Psoas muscle (tissue), 8 donors: Measurements from ENCODE around the gene CACNA1E. TPM values are rescaled to one million over a fixed set of nuclear protein-coding genes. Genes with fewer than 3 reads are reported as not detected.

Source experiments
- ATAC-seq, 4 donors: fragments of 200-7000 bp; cut with Tn5 transposase; one replicate each; pipeline ENCODE4 v1.9.1; 2020; ENCODE audit warnings: moderate library complexity in 3 of 4, mild to moderate bottlenecking in 2 of 4
- DNase-seq, 2 donors: peaks; one replicate each; pipeline ENCODE4 v3.0.0-alpha.2; 2020
- H3K27ac ChIP-seq: fragments of 200-600 bp; one replicate; pipeline ENCODE4 v1.8.0; 2022
- H3K27me3 ChIP-seq, 3 donors: fragments of 200-600 bp in 1 of 3; one replicate each; pipeline versions ENCODE4 v1.6.1 to v1.8.0; 2013 to 2022; ENCODE audit warnings: low read length in 2 of 3, mild to moderate bottlenecking in 2 of 3, moderate library complexity in 1 of 3; ENCODE audit not compliant: insufficient read depth in 3 of 3
- H3K36me3 ChIP-seq, 2 donors: fragments of 200-600 bp in 1 of 2; one replicate each; pipeline versions ENCODE4 v1.6.1 to v1.8.0; 2013 to 2022; ENCODE audit warnings: low read depth in 1 of 2, mild to moderate bottlenecking in 1 of 2, moderate library complexity in 1 of 2; ENCODE audit not compliant: insufficient read depth in 1 of 2
- H3K4me1 ChIP-seq: fragments of 200-600 bp; one replicate; pipeline ENCODE4 v1.8.0; 2022
- H3K4me3 ChIP-seq: fragments of 200-600 bp; one replicate; pipeline ENCODE4 v1.8.0; 2022; ENCODE audit warnings: mild to moderate bottlenecking
- H3K9me3 ChIP-seq: fragments of 200-600 bp; one replicate; pipeline ENCODE4 v1.8.0; 2022
- WGBS, 3 donors: extraction: QIAGEN DNeasy Blood & Tissue Kit; methylation state at CpG; one replicate each; pipeline versions ENCODE4 v1.1.6 to v1.1.7; 2013; 5-methylcytosine and 5-hydroxymethylcytosine counted together
- intact Hi-C, 2 donors: fragments of 100-400 bp; cut with DNase I; formaldehyde crosslinking; loops; one replicate each; pipeline versions ENCODE4 v1.11.0 to v1.14.2; 2022
- polyA plus RNA-seq, 3 donors: library from polyadenylated mRNA; stranded (reverse); fragments of 200-250 nt; gene quantifications; one replicate each; pipeline ENCODE4 v1.2.3, GENCODE V29; 2013
- total RNA-seq, 4 donors: library from RNA; stranded (reverse); fragmentation: NEBNext Ultra II Directional in 2 of 4; extraction: Animal tissue kit (Norgen Biotek cat#: 25700) in 2 of 4; gene quantifications; one replicate each; pipeline versions ENCODE4 v1.2.1 to v1.2.4, GENCODE V29; 2021 to 2023
- TF ChIP-seq, protein P1 (sequence below): fragments of 200-600 bp; IDR thresholded peaks from one replicate; pipeline ENCODE4 v1.8.0; 2022; ENCODE audit warnings: antibody characterized with exemption
- donor health status: healthy with polysubstance abuse.
- donor health status: DM: no; HTN: no; CAD: no; lungs with moderate emphysema.
- donor health status: Bipolar disorder and iron deficiency.
- donor health status: healthy.
- donor health status: DM: yes; HTN: yes; CAD: no.
- donor health status: DM: no; HTN: no; CAD: no.
- donor health status: DM: no; HTN: no; CAD: no.
- donor health status: DM: yes; HTN: yes; CAD: no.

CACNA1E gene
- total and polyA plus RNA-seq, 7 donors = 0.03 to 0.06 (median 0.05) TPM; not detected in 3

- Histone ChIP-seq H3K36me3 (no peaks in the 10 kb centered on the region), H3K4me3 (no peak overlapping the region), H3K27me3 (no peaks in the 10 kb centered on the region), H3K9me3 (no peaks in the 10 kb centered on the region), H3K4me1 (no peaks in the 10 kb centered on the region), H3K27ac (no peak overlapping the region)
- DNase-seq (no peak), ATAC-seq (no peak)
- 63 to 70% (median 63%) methylated on average over 4 of the region's 4 CpGs for WGBS, 3 donors
- intact Hi-C loops = no loop called here
- TF ChIP-seq, protein P1, sequence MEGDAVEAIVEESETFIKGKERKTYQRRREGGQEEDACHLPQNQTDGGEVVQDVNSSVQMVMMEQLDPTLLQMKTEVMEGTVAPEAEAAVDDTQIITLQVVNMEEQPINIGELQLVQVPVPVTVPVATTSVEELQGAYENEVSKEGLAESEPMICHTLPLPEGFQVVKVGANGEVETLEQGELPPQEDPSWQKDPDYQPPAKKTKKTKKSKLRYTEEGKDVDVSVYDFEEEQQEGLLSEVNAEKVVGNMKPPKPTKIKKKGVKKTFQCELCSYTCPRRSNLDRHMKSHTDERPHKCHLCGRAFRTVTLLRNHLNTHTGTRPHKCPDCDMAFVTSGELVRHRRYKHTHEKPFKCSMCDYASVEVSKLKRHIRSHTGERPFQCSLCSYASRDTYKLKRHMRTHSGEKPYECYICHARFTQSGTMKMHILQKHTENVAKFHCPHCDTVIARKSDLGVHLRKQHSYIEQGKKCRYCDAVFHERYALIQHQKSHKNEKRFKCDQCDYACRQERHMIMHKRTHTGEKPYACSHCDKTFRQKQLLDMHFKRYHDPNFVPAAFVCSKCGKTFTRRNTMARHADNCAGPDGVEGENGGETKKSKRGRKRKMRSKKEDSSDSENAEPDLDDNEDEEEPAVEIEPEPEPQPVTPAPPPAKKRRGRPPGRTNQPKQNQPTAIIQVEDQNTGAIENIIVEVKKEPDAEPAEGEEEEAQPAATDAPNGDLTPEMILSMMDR = no peak
Measured at GRCh38 chr1:181504399-181504842, 21.1 kb downstream of the CACNA1E start.

- peaks cover 0 to 4% (median 0%) of the 10 kb centered on the region in 3 donors for H3K27me3 ChIP-seq
- 92 to 95% (median 94%) methylated on average over 5 of the region's 5 CpGs for WGBS, 3 donors
Measured at GRCh38 chr1:181506563-181507353, 23.4 kb downstream of the CACNA1E start.

DNA sequence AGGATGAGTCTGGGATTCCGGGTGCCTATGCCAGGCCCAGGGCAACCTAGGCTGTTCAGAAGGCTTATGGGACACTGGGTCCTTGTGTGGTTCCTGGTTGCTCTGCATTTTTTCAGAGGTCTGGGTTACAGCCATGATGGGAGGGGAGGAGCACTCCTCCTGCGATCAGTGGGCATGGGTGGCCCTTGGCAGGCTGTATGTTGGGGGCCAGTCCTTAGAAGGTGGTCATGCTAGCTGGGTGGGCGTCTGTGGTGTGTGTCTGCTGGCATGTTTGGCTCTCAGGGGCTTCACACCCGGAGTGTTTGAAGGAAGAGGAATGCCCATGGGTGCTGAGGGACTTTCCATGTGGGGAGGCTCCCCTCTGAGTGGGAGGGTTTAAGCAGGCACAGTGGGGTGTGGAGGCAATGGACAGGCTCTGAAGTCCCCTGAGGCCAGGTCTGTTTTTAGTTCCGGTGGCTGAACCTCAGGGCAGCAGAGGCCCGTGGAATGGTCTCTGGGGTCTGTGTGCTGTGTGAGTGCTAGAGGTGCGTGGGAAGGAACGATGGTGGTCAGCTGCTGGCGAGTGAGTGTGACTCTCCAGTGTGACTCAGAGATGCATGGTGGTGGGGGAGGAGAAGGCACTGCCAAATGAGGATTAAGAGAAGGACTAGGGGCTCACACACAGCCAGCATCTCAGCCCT, 25.3 kb downstream of the CACNA1E start:
- H3K9me3 ChIP-seq = no peaks in the 10 kb centered on the region
- H3K36me3 ChIP-seq = no peaks in the 10 kb centered on the region
- DNase-seq = no peak
- no peak overlapping the region for H3K27ac ChIP-seq
- no peak overlapping the region for H3K4me3 ChIP-seq
- whole genome bisulfite sequencing, 3 donors = 55 to 69% (median 58%) methylated on average over 9 of the region's 9 CpGs
- no peak for ATAC-seq
- H3K27me3 ChIP-seq = peaks cover 0 to 4% (median 0%) of the 10 kb centered on the region in 3 donors
- TF ChIP-seq, protein P1 = no peak
- intact Hi-C loops = no loop called here
- no peaks in the 10 kb centered on the region for H3K4me1 ChIP-seq

More at GRCh38 chr1:181506563-181507353, 23.4 kb downstream of the CACNA1E start:
- intact Hi-C loops = no loop called here
- TF ChIP-seq, protein P1 = no peak
- no peak for DNase-seq
- ATAC-seq = no peak
- Histone ChIP-seq H3K4me3 (no peak overlapping the region), H3K36me3 (no peaks in the 10 kb centered on the region), H3K9me3 (no peaks in the 10 kb centered on the region), H3K4me1 (no peaks in the 10 kb centered on the region), H3K27ac (no peak overlapping the region)

DNA sequence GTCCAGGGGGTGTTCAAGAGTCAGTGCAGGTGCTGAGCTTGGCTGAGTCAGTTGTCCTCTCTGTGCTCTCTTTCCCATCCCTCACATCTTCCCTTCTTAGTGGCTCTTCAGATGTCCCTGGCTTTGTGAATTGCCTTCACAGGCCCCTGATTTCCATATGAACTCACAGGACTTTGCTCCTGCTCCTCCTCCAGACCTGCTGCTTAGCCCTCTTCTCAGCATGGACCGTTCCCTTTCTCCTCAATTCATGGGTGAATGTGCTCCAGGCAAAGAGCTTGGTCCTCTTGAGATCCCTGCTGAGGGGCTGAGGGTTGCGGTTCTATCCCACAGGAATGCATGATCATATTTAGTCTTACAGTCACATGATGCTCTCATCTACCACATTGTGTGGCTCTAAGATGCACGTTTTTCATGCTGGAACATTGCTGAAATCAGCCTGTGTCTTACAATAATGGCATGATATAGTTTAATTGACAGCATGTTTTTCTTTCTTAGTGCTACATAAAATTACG, 30.5 kb downstream of the CACNA1E start:
- H3K27me3 ChIP-seq = peaks cover 0 to 4% (median 0%) of the 10 kb centered on the region in 3 donors
- DNase-seq = no peak
- no peaks in the 10 kb centered on the region for H3K4me1 ChIP-seq
- ATAC-seq = no peak
- no peak overlapping the region for H3K4me3 ChIP-seq
- TF ChIP-seq, protein P1 = no peak
- no peaks in the 10 kb centered on the region for H3K9me3 ChIP-seq
- no peaks in the 10 kb centered on the region for H3K36me3 ChIP-seq
- 67 to 82% (median 74%) methylated on average over 4 of the region's 4 CpGs for WGBS, 3 donors
- H3K27ac ChIP-seq = no peak overlapping the region
- intact Hi-C loops = no loop called here
